GM18519 (cell line): ENCODE results near the gene TRIM14.
A peak's percentile ranks its signal among the peaks of the same experiment; 100 is the strongest.

Experiments
- ATAC-seq: cut with Tn5 transposase; IDR thresholded peaks from one replicate; pipeline ENCODE4 v1.9.1; 2021; ENCODE audit warnings: mild to moderate bottlenecking, moderate library complexity; ENCODE audit not compliant: unreplicated experiment, low FRiP score

The TRIM14 gene

GRCh38 chr9:98056269-98057137, 62.5 kb downstream of the TRIM14 start, which contains the start of gene NANS:
NANS (plus strand) TSS chr9:98056732; CDS start chr9:98056809, 77 bp downstream.
- peak; percentile 78 for ATAC-seq

- ATAC-seq, result no peak
Observed at GRCh38 chr9:98054376-98054951, 64.6 kb downstream of the TRIM14 start.

- no peak for ATAC-seq
Observed at GRCh38 chr9:98050351-98050750, 68.7 kb downstream of the TRIM14 start.

GRCh38 chr9:98049288-98050072, 69.5 kb downstream of the TRIM14 start:
- ATAC-seq, result no peak

GRCh38 chr9:98047002-98047401, 72.0 kb downstream of the TRIM14 start:
- no peak for ATAC-seq

- ATAC-seq, result no peak
Observed at GRCh38 chr9:98046180-98046543, 72.9 kb downstream of the TRIM14 start.

GRCh38 chr9:98045234-98046179, 73.5 kb downstream of the TRIM14 start:
- no peak for ATAC-seq

- ATAC-seq, result no peak
Observed at GRCh38 chr9:98043915-98044314, 75.1 kb downstream of the TRIM14 start.

- no peak for ATAC-seq
Observed at GRCh38 chr9:98040212-98040611, 78.8 kb downstream of the TRIM14 start.

- no peak for ATAC-seq
Observed at GRCh38 chr9:98039607-98040017, 79.4 kb downstream of the TRIM14 start.

- ATAC-seq, result no peak
Observed at GRCh38 chr9:98038958-98039357, 80.1 kb downstream of the TRIM14 start.

- no peak for ATAC-seq
Observed at GRCh38 chr9:98037357-98037756, 81.7 kb downstream of the TRIM14 start.

GRCh38 chr9:98034593-98035546, 84.2 kb downstream of the TRIM14 start:
- ATAC-seq, result peak; percentile 40

GRCh38 chr9:98031935-98032334, 87.1 kb downstream of the TRIM14 start:
- ATAC-seq, result no peak

GRCh38 chr9:98031169-98031568, 87.9 kb downstream of the TRIM14 start:
- no peak for ATAC-seq

- no peak for ATAC-seq
Observed at GRCh38 chr9:98024702-98025101, 94.3 kb downstream of the TRIM14 start.

- ATAC-seq, result no peak
Observed at GRCh38 chr9:98022447-98022846, 96.6 kb downstream of the TRIM14 start.

GRCh38 chr9:98021306-98022040, 97.5 kb downstream of the TRIM14 start:
- ATAC-seq, result no peak
